ENCODE data around the gene LSM8.
A peak's percentile ranks its signal among the peaks of the same experiment; 100 is the strongest.

The LSM8 gene

GRCh38 chr7:118183428-118183785, 557 bp upstream of the LSM8 start:
- H3K27me3 ChIP-seq (ENCODE audit: insufficient read depth, poor library complexity, severe bottlenecking): no peaks in the 10 kb centered on the region
- TF ChIP-seq SPI1 (IDR thresholded peaks at IDR 0.05; ENCODE audit: borderline replicate concordance, low read depth) (no peak), POLR2AphosphoS5 (IDR thresholded peaks at IDR 0.05; ENCODE audit: low read depth) (no peak), GABPA (IDR thresholded peaks at IDR 0.05; ENCODE audit: low read depth) (no peak)
- TF ChIP-seq, protein P1, sequence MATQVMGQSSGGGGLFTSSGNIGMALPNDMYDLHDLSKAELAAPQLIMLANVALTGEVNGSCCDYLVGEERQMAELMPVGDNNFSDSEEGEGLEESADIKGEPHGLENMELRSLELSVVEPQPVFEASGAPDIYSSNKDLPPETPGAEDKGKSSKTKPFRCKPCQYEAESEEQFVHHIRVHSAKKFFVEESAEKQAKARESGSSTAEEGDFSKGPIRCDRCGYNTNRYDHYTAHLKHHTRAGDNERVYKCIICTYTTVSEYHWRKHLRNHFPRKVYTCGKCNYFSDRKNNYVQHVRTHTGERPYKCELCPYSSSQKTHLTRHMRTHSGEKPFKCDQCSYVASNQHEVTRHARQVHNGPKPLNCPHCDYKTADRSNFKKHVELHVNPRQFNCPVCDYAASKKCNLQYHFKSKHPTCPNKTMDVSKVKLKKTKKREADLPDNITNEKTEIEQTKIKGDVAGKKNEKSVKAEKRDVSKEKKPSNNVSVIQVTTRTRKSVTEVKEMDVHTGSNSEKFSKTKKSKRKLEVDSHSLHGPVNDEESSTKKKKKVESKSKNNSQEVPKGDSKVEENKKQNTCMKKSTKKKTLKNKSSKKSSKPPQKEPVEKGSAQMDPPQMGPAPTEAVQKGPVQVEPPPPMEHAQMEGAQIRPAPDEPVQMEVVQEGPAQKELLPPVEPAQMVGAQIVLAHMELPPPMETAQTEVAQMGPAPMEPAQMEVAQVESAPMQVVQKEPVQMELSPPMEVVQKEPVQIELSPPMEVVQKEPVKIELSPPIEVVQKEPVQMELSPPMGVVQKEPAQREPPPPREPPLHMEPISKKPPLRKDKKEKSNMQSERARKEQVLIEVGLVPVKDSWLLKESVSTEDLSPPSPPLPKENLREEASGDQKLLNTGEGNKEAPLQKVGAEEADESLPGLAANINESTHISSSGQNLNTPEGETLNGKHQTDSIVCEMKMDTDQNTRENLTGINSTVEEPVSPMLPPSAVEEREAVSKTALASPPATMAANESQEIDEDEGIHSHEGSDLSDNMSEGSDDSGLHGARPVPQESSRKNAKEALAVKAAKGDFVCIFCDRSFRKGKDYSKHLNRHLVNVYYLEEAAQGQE (IDR thresholded peaks at IDR 0.05; ENCODE audit: insufficient replicate concordance, low read depth): no peak
- TF ChIP-seq, protein P2, sequence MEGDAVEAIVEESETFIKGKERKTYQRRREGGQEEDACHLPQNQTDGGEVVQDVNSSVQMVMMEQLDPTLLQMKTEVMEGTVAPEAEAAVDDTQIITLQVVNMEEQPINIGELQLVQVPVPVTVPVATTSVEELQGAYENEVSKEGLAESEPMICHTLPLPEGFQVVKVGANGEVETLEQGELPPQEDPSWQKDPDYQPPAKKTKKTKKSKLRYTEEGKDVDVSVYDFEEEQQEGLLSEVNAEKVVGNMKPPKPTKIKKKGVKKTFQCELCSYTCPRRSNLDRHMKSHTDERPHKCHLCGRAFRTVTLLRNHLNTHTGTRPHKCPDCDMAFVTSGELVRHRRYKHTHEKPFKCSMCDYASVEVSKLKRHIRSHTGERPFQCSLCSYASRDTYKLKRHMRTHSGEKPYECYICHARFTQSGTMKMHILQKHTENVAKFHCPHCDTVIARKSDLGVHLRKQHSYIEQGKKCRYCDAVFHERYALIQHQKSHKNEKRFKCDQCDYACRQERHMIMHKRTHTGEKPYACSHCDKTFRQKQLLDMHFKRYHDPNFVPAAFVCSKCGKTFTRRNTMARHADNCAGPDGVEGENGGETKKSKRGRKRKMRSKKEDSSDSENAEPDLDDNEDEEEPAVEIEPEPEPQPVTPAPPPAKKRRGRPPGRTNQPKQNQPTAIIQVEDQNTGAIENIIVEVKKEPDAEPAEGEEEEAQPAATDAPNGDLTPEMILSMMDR (IDR thresholded peaks at IDR 0.05; ENCODE audit: insufficient read depth, low read length): no peak
- no peak for DNase-seq (ENCODE audit: low read depth in 1 of 2, low spot score in 1 of 2)
- peak overlapping the region; percentile 97 for H3K27ac ChIP-seq (replicated peaks)
- peak overlapping the region; percentile 71 for H3K4me3 ChIP-seq (replicated peaks; ENCODE audit: insufficient read depth, low read length)

- Histone ChIP-seq H3K27me3 (ENCODE audit: insufficient read depth, poor library complexity, severe bottlenecking) (no peaks in the 10 kb centered on the region), H3K27ac (replicated peaks) (peak overlapping the region; percentile 97), H3K4me3 (replicated peaks; ENCODE audit: insufficient read depth, low read length) (peak overlapping the region; percentile 71)
- DNase-seq (ENCODE audit: low read depth in 1 of 2, low spot score in 1 of 2): no peak
- TF ChIP-seq GABPA (IDR thresholded peaks at IDR 0.05; ENCODE audit: low read depth) (no peak), SPI1 (IDR thresholded peaks at IDR 0.05; ENCODE audit: borderline replicate concordance, low read depth) (no peak), POLR2AphosphoS5 (IDR thresholded peaks at IDR 0.05; ENCODE audit: low read depth) (no peak)
- TF ChIP-seq, protein P1 (IDR thresholded peaks at IDR 0.05; ENCODE audit: insufficient replicate concordance, low read depth): no peak
- TF ChIP-seq, protein P2 (IDR thresholded peaks at IDR 0.05; ENCODE audit: insufficient read depth, low read length): no peak
These were observed 589 bp downstream of the LSM8 start for GRCh38 chr7:118184565-118184940.

DNA sequence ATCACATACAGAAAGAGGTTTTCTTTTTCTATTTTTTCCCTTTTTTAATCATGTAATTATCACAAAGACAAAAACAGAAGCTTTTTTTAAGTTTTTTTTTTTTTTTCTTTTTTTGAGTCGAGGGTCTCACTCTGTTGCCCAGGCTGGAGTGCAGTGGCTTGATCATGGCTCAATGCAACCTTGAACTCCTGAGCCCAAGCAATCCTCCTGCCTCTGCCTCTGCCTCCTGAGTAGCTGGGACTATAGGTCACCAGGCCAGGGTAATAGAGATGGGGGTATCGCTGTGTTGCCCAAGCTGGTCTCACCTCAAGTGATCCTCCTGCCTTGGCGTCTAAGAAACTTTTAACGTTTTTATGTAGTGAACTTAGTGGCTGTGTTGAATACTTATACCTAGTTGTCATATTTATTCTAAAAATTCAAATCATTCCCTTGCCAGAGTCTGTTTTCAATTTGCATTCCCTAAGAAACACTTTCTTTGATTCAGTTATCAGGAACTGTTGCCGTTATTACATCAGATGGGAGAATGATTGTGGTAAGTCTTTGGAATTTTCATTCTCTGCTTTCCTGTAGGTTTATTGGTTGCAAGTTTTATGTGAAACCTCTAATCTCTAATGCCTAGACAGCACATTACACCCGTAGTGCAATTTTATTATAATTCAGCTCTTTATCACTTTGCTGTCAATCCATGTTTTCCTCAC, 1.3 kb downstream of the LSM8 start:
- no peak for DNase-seq (ENCODE audit: low read depth in 1 of 2, low spot score in 1 of 2)
- Histone ChIP-seq H3K4me3 (replicated peaks; ENCODE audit: insufficient read depth, low read length) (peak overlapping the region; percentile 71), H3K27me3 (ENCODE audit: insufficient read depth, poor library complexity, severe bottlenecking) (no peaks in the 10 kb centered on the region), H3K27ac (replicated peaks) (peak overlapping the region; percentile 97)
- TF ChIP-seq, protein P2 (IDR thresholded peaks at IDR 0.05; ENCODE audit: insufficient read depth, low read length): no peak
- TF ChIP-seq, protein P1 (IDR thresholded peaks at IDR 0.05; ENCODE audit: insufficient replicate concordance, low read depth): no peak
- TF ChIP-seq POLR2AphosphoS5 (IDR thresholded peaks at IDR 0.05; ENCODE audit: low read depth): no peak
